Colonic mucosa (tissue), 4 donors: Measurements from ENCODE around the gene KIF16B. TPM values are rescaled to one million over a fixed set of nuclear protein-coding genes. Genes with fewer than 3 reads are reported as not detected.

Experiments used
- DNase-seq: peaks from one replicate; pipeline ENCODE4 v3.0.0-alpha.2; 2020
- H3K27ac ChIP-seq: fragments of 200-600 bp; one replicate; pipeline ENCODE4 v1.8.0; 2021
- H3K27me3 ChIP-seq: fragments of 200-600 bp; one replicate; pipeline ENCODE4 v1.8.0; 2021
- H3K36me3 ChIP-seq: fragments of 200-600 bp; one replicate; pipeline ENCODE4 v1.8.0; 2021
- H3K4me1 ChIP-seq: fragments of 200-600 bp; one replicate; pipeline ENCODE4 v1.8.0; 2021; ENCODE audit warnings: mild to moderate bottlenecking
- H3K4me3 ChIP-seq: fragments of 200-600 bp; one replicate; pipeline ENCODE4 v1.8.0; 2021
- H3K9ac ChIP-seq, 2 donors: one replicate each; pipeline ENCODE4 v1.7.0; 2013; ENCODE audit warnings: control low read depth in 2 of 2, low read depth in 2 of 2, low read length in 2 of 2
- H3K9me3 ChIP-seq: fragments of 200-600 bp; one replicate; pipeline ENCODE4 v1.8.0; 2021
- CTCF ChIP-seq: fragments of 200-600 bp; IDR thresholded peaks from one replicate; pipeline ENCODE4 v1.8.0; 2022; ENCODE audit warnings: antibody characterized with exemption, mild to moderate bottlenecking
- intact Hi-C: fragments of 100-400 bp; cut with DNase I; formaldehyde crosslinking; loops from one replicate; pipeline ENCODE4 v1.14.1; 2022
- total RNA-seq, 2 donors: library from RNA; stranded (reverse); fragmentation: NEBNext Ultra II Directional in 1 of 2; extraction: Animal tissue kit (Norgen Biotek cat#: 25700) in 1 of 2; gene quantifications; one replicate each; pipeline ENCODE4 v1.2.1, GENCODE V29; 2021
- donor health status: healthy.
- donor health status: DM: no; HTN: no; CAD: no.
- donor health status: DM: no; HTN: no; CAD: no.

The KIF16B gene
- total RNA-seq, 2 donors from 2014 or later: 41.6 to 68.7 TPM

DNA sequence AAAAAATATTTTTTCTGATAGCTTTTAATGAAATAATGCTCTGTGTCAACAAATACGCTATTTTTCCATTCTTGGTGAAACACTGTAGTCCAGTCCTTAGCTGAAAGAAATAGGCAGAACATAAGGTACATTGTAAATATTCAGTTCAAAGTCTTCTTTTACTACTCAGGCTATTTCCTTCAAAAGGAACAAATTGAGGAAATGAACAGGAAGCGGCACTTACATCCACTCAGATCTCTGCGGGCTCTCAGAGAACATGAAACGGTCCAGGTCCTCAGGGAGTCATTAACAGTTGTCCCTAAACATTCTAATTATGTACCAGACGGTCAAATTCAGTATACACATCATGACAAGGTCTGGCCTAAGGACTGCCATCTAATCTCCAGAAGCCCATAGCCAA lies 212.6 kb downstream of the KIF16B start:
- H3K9me3 ChIP-seq: no peaks in the 10 kb centered on the region
- H3K9ac ChIP-seq: no peak overlapping the region
- no peak overlapping the region for H3K4me3 ChIP-seq
- H3K4me1 ChIP-seq: no peaks in the 10 kb centered on the region
- no peak for DNase-seq
- H3K27me3 ChIP-seq: no peaks in the 10 kb centered on the region
- H3K27ac ChIP-seq: no peak overlapping the region
- intact Hi-C loops: no loop called here
- no peaks in the 10 kb centered on the region for H3K36me3 ChIP-seq
- no peak for TF ChIP-seq CTCF

GRCh38 chr20:16353417-16353781 lies 219.8 kb downstream of the KIF16B start:
- TF ChIP-seq CTCF: no peak
- Histone ChIP-seq H3K4me3 (no peak overlapping the region), H3K36me3 (no peaks in the 10 kb centered on the region), H3K9ac (no peak overlapping the region), H3K27ac (no peak overlapping the region), H3K4me1 (no peaks in the 10 kb centered on the region), H3K9me3 (no peaks in the 10 kb centered on the region), H3K27me3 (no peaks in the 10 kb centered on the region)
- intact Hi-C loops: no loop called here
- no peak for DNase-seq

- Histone ChIP-seq H3K27me3 (no peaks in the 10 kb centered on the region), H3K9me3 (no peaks in the 10 kb centered on the region), H3K9ac (no peak overlapping the region), H3K4me3 (no peak overlapping the region), H3K36me3 (no peaks in the 10 kb centered on the region), H3K27ac (no peak overlapping the region), H3K4me1 (no peaks in the 10 kb centered on the region)
- DNase-seq: no peak
- intact Hi-C loops: no loop called here
- TF ChIP-seq CTCF: no peak
Measured at GRCh38 chr20:16352751-16353416, 220.4 kb downstream of the KIF16B start.

DNA sequence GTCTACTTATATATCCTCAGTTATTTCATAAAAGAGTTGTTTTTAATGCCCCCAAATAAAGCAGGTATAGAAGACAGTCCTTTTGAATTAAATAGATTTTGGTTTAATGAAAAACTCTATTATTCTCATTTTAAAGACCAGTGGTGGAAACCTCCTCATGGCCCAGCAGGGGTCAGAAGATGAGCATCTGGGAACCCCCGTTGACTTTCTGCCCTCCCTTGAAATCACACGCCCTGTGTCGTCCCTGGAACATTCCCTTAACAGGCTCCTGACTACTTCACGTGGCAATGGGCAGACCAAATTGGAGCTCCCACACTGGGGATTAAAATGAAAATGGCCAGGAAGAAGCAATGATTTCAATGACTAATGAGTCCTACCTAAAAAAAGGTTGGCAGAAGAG lies 220.9 kb downstream of the KIF16B start:
- no peaks in the 10 kb centered on the region for H3K27me3 ChIP-seq
- no peak overlapping the region for H3K4me3 ChIP-seq
- DNase-seq: no peak
- TF ChIP-seq CTCF: no peak
- no peaks in the 10 kb centered on the region for H3K4me1 ChIP-seq
- intact Hi-C loops: no loop called here
- no peak overlapping the region for H3K9ac ChIP-seq
- H3K9me3 ChIP-seq: no peaks in the 10 kb centered on the region
- H3K27ac ChIP-seq: no peak overlapping the region
- no peaks in the 10 kb centered on the region for H3K36me3 ChIP-seq

DNA sequence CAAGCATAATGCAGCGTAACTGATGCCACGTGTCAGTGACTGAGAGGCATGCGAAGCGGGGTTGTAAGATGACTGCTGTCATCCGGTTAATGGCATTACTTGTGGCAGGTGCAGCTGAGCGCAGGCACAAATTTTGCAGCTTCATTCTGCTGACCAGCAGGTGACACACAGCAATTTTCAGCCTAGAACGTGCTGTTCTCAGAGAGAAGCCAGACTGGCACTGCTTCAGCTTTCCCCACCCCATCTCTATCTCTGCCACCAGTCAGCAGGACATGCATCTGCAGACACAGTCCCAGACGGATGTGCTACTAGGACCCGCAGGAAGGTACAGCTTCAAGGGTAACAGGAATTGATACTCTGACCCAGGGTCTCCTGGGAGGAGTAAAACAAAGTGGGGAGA lies 221.8 kb downstream of the KIF16B start:
- intact Hi-C loops: no loop called here
- no peak overlapping the region for H3K9ac ChIP-seq
- H3K27ac ChIP-seq: no peak overlapping the region
- no peaks in the 10 kb centered on the region for H3K27me3 ChIP-seq
- no peaks in the 10 kb centered on the region for H3K36me3 ChIP-seq
- H3K9me3 ChIP-seq: no peaks in the 10 kb centered on the region
- no peak for TF ChIP-seq CTCF
- no peak overlapping the region for H3K4me3 ChIP-seq
- H3K4me1 ChIP-seq: no peaks in the 10 kb centered on the region
- DNase-seq: no peak
